Activated CD4-positive, alpha-beta T cell treated with anti-CD3 and anti-CD28 coated beads for 1 hour (primary cell): ENCODE results near the gene DIP2A.
"Not testable (repeated sequence)": the region's sequence is repeated elsewhere in the genome, so short reads cannot be mapped to it uniquely, and the experiment has no call there.

Experiments used
- DNase-seq: peaks from one replicate; pipeline ENCODE4 v3.0.0-alpha.2; 2020

DIP2A gene

DNA sequence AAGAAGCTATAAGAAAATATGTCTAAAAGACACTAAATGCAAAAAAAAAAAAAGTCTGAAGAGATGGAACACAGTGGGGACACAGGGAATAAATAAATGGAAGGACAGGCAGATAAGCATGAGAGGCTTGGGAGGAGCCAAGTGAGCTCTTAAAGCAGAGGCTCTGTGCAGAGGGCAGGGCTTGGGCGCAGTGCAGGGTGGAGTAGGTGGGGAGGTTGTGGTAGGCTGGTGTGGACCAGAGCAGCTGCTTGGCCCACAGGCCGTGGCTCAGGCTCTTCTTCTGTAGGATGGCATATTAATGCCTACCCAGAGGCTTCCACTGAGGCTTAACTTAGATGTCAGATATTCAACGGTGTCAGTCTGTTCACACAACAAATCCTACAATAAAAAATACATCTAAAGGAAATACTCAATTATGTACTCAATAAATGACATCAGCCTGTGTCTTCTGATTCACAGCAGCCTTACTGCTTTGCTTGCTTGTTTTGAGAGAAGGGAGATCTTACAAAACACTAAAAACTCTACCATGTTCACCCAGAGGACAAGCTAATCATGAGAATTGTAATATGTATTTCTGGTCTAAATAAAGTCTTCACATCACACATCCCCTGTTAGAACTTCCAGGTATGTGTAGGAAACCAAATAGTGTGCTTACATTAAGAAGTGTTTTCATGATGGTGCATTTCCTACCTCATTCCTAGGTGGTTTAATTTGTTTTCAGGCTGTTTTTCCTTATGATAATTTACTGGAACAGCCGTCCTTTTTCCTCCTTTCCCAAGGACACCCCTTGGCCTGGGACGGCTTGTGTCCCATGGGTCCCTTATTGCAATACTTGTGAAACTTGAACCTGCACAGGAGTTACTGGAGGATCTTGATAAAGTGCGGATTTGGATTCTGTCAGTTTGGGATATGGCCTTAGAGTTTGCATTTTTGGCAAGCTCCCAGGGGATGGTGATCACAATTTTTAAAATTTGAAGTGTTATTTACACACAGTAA lies 24.9 kb downstream of the DIP2A start:
- no peak for DNase-seq

DNA sequence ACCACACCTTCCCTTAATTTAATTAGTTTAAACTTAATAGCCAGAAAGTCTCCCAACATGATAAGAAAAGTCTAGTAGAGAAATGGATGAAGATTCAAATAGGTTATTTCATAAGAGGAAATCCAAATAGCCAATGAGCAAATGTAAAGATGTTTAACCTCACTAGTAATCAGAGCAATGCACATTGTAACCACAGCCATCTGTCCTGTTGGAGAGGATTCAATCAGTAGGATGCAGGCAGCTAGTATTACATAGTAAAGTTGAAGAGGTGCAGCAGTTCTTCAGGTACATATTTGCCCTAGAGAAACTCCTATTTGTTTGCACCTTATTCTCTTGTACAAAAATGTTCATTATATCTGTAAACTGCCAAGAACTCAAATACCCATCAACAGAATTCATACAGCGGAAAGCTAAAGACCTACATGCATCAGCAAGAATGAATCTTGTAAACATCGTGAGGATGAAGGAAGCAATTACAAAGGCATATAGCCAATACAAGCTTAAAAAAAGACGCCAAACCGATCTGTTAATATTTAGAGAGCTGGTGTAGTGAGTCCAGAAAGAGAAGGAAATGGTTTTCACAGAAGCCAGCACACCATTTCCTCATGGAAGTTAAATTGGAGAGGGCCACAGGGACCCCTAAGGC lies 27.9 kb downstream of the DIP2A start:
- no peak for DNase-seq

DNA sequence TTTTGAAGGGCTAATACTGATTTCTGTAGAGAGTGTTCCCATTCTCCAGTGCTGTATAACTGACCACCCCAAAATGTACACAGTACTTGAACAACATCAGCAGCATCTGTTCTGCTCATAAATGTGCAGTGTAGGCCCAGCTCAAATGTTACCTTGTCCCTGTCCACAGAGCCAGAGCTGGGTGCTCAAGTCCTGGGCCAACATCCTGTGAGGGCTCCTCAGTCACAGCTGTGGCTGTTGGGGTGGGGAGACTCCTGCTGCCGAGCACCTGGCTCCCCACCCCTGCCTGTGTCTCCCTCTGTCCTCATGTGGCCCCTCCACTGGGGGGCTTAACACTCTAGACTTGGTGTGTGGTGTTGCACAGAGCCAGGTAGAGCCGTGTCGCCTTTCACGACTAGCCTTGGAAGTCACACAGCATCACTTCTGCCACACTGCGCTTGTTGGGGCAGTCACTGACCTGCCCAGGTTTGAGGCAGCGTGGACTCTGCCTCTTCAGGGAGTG lies 30.5 kb downstream of the DIP2A start:
- DNase-seq: no peak

DNA sequence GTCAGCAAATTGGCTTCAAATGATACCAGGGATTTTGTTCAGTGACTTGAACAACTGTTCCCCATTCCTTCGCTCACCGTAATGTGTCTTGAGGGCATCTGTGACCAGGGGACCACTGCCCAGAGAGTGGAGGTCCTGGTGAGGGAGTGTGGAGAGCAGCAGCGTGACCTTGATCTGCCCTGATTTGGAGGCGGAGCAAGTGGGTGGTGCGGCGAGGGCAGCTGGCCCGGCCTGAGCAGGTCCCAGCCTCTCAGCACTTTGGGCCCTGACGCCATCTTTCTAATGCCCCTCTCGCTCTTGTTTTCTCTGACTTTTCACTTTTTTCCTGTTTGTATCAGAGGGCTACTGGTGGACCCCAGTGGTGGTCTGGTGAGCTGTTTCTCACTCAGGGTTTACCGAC lies 31.1 kb downstream of the DIP2A start:
- no peak for DNase-seq

DNA sequence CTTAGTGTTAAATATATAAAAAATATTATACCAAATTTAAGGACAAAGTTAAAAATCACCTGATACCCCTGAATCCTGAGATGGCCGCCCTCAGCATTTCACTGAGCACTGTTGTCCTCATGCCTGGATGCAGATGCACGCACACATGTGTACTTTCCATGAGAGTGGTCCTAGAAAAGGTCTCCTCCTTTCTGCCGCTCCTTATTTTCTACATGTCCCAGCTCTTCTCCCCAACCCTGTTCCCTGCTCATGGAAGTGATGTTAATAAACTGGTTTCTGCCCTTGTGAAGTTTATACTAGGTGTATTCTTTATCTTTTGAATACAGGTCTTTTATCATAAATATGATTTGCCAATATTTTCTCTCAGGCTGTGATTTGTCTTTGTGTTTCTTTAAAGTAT lies 32.9 kb downstream of the DIP2A start:
- no peak for DNase-seq

DNA sequence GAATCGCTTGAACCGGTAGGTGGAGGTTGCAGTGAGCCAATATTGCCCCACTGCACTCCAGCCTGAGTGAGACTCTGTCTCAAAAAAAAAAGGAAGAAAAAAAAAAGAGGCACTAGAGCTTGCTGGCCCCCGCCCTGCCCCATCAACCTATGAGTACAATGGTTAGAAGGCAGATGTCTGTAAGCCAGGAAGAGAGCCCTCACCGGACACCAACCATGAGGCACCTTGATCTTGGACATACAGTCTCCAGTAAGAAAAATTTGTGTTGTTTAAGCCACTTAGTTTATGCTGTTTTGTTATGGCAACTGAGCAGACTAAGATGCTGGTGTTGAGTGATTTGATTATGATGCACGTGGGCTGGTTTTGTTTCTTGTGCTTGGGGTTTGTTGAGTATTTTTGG lies 34.2 kb downstream of the DIP2A start:
- DNase-seq: no peak

DNA sequence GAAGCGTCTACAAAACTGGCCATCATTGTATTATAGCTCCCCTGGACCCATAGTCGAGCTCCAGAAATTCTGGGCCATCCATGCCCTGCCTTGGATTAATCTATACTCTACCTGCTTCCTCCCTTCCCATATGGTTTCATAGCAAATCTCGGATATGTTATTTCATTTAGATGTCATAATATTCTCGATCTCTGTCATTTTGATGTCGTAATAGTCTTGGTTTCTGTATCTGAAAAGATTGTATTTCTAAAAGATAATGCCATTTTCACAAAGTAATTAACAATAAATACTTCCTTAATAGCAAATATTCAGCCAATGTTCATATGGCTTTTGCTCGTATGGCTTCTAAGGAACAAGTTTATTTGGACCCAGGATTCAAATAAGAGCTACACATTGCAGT lies 35.1 kb downstream of the DIP2A start:
- no peak for DNase-seq

DNA sequence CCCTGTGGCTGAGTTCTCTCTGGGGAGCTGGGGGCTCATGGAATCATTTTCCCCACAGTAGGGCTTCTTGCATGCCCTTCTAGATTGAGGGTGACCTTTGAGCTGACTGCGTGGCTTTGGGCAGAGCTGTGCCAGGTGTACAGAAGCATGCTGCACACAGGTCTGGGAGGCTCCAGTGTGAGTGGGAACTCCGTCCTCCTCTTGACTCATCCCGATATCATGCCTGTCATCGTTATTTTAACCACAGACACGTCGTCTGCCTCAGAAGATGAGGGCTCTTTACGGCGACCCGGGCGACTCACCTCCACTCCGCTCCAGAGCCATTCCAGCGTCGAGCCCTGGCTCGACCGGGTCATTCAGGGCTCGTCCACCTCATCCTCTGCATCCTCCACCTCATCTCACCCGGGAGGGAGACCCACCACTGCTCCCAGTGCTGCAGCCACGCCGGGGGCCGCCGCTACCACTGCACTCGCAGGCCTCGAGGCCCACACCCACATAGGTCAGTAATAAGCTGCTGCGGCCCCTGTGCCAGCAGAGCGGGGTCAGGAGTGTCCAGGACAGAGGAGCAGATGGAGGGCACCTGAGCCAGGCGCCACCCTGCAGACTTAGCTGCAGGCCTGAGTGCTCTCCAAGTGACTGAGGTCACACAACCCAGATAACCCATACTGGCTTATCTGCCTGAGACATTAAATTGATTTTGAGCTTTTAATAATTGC lies 39.8 kb downstream of the DIP2A start:
- DNase-seq: no peak

DNA sequence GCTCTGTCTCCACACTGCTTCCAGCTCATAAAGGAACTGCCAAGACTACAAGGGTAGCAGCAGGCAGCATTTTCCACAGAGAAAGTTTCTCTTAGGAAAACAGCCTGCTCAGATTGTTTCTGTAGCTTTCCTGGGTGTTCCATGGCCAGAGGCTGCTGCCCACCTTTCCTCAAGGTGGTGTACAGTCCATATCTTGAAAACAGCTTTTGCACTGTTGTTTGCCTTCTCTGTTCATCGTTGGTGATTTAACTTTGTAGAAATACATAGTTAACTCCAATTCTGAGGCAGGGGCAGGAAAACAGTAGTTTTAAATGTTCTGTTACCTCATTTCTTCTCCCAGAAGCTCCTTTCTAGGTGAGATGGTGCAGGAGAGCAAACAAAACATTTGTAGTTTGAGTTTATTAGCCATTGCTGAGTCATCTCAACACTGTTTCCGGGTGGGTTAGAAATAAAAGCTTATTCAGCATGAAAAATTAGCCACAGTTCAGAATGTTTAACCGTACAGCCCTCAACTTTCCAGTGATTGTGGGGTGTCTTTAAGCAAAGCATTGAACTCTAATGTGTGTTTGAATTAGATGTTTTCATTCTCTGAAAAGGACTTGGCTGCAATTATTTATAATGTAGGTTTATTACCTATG lies 41.7 kb downstream of the DIP2A start:
- DNase-seq: no peak

DNA sequence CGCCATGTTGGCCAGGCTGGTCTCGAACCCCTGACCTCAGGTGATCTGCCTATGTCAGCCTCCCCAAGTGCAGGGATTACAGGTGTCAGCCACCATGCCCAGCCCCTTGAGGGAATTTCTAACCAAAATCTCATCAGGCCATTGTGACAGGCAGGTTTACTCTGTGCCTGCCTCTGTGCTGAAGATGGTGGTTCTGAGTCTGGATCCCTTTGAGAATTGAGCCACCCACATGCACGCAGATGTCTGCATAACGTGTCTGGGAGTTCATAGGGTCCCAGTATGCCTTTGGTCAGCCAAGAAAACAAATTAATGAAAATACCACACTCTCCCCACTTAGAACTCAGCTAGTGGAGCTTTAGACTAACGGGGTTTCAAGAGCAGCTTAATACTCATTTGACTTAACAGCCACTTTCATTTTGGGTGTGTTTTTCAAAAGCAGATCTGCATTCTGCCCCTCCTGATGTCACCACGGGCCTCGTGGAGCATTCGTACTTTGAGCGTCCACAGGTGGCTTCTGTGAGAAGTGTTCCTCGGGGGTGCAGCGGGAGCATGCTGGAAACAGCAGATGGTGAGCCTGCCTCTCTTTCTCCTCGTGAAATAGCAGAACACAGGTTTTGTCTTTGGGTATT lies 45.3 kb downstream of the DIP2A start:
- DNase-seq: no peak

DNA sequence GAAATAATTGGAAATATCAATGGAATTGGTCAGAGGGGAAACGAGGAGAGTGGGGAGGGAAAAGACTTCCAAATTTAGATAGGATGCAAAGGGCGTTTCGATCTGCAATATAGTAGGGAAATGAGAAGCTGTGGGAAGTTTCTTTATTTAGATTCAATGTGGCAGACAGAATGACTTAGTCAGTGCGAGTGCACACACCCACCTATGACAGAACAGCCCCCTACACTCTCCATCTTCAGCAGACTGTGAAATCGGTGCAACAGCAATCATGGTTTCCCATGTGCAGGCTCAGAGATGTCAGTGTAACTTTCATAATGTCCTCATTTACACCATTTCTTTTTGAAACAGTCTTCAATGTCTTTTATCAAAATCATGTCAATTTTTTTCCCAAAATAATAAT lies 46.0 kb downstream of the DIP2A start:
- DNase-seq: no peak

DNA sequence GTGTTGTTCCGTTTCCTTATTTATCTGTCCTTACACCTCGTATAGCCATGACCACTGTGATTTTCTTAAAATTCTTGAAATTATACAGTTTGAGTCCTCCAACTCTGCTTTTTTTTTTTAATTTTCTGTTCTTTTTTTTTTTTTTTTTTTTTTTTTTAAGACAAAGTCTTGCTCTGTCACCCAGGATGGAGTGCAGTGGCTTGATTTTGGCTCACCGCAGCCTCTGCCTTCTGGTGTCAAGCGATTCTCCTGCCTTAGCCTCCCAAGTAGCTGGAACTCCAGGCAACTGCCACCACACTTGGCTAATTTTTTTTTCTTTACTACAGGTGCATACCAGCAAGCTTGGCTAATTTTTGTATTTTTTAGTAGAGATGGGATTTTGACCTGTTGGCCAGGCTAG lies 48.9 kb downstream of the DIP2A start:
- no peak for DNase-seq

DNA sequence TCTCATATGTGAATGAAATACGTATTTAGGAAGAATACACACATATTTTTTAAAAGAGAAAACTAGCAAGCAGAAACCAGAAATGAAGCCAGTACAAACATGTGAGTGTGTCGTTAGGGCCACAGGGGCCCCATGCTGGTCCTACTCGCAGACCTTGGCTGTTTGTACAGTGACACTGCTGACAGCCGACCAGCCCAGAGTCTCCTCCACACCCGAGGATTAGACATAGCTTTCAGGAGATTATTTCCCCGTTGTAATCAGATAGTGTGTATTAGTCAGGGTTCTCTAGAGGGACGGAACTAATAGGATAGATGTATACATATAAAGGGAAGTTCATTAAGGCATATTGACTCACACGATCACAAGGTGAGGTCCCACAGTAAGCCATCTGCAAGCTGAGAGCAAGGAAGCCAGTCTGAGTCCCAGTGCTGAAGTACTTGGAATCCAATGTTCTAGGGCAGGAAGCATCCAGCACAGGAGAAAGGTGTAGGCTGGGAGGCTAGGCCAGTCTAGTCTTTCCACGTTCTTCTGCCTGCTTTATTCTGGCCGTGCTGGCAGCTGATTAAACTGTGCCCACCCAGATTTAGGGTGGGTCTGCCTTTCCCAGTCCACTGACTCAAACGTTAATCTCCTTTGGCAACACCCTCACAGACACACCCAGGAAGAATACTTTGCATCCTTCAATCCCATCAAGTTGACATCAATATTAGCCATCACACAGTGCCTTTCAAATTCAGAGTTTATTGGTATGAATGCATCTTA lies 51.2 kb downstream of the DIP2A start:
- no peak for DNase-seq

DNA sequence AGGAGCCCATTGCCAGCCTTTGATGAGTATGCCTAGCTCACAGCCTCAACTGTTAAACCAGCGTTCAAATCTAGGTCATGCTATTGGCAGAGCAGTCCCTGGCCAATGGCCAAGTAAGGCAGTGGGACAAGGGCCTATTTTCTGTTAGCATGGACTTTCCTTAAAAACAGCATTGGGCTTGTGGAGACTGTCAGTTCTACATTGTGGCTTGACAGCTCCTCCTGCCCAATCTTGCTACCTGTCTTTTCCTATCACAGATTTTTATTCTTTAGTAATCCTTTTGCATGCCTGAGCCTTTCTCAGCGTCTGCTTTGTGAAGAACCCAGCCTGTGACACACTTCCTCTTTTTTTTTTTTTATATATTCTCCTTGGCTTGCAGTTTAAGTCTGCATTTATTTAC lies 56.4 kb downstream of the DIP2A start:
- no peak for DNase-seq

DNA sequence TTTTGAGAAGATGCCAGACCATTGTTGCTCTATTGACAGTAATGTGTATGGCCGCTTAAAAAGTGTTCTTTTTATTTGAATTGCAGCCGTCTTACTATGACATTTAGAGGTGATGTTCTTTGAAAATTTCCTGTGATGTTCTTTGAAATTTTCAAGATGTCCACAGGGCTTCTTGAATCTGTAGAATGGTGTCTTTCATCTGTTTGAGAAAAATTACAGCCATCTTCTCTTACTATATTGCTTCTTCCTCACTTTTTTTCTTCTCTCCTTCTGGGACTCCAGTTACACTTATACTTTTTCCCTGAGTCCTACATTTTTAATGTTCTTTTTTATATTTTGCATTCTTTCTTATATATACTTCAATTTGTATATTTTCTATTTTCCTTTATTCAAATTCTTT lies 57.4 kb downstream of the DIP2A start:
- DNase-seq: no peak

DNA sequence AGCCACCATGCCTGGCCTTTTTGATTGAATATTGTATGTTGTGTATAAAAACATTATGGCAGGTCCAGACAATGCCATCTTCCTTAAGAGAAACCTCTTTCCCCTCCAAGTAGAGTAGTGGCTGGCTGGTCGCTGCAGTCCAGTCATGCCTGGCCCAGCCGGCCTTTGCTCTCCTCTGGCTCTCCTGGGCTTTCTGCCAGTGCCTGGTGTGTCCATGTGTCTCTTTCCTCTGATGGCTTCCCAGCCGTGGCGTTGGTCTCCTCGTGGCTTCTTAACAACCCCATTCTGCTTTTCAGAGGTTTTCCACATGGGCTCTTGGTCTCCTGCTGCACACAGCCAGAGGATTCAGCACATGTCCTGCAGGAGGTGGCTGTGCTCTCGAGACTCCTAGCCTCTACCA lies 58.7 kb downstream of the DIP2A start:
- no peak for DNase-seq

DNA sequence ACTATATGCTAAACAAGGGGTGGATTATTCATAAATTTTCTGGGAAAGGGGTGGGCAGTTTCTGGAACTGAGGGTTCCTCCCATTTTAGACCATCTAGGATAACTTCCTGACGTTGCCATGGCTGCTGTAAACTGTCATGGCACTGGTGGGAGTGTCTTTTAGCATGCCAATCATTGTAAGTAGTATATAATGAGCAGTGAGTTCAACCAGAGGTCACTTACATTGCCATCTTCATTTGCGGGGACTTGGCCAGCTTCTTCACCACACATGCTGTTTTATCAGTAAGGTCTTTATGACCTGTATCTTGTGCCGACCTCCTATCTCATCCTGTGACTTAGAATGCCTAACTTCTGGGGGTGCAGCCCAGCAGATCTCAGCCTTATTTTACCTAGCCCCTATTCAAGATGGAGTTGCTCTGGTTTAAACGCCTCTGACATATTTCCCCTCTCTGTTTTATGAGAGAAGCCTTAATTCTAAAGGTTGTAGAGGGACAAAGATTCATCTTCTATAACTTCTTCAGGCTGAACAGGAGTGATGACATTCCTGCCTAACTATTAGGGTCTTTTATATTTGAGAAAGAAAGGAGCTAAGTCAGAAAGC lies 60.4 kb downstream of the DIP2A start:
- no peak for DNase-seq

DNA sequence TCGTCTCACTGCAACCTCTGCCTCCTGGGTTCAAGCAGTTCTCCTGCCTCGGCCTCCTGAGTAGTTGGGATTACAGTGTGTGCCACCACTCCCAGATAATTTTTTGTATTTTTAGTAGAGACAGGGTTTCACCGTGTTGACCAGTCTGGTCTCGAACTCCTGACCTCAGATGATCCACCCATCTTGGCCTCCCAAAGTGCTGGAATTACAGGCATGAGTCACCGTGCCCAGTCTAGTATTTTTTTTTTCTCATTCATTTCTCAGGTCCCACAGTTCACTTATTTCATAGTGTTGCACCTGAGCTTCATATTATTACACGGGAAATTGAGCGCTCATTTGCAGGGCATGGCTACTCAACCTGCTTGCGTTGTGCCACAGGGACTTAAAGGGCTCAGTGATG lies 68.7 kb downstream of the DIP2A start:
- DNase-seq: not testable (repeated sequence)

DNA sequence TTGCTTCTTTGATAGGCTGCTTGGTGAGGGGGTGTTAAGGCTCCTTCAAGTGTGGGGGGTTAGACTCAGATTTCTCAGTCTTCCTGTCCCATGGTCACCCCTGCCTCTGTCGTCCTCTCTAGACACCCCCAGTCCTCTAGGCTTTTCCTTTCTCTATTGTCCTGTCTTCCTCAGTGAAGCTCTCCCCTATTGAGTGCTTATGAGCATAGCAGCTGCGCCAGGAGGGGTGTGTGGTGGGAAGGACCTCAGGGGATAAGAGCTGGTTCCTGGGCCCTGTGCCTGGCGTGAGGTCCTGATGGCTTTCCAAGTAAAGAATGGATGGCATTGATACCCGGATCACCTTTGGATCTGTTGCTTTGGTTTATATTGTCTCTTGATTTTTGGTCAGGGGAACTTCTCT lies 69.1 kb downstream of the DIP2A start:
- no peak for DNase-seq

DNA sequence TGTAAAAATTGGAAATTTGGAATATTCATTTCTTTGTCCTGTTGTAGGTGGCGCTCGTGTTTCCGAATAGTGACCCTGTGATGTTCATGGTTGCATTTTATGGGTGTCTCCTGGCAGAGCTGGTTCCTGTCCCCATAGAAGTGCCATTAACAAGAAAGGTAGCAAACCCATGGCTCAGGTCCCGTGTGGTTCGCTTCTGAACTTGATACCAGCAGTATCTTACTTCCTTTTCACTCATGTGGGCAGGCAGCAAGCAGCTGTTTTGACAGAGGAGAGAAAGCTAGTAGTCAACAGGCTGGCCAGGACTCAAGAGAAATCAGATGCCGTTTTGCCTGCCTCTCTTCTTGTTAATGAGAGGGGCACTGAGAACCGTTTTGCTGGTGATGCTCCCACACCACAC lies 73.4 kb downstream of the DIP2A start:
- no peak for DNase-seq

DNA sequence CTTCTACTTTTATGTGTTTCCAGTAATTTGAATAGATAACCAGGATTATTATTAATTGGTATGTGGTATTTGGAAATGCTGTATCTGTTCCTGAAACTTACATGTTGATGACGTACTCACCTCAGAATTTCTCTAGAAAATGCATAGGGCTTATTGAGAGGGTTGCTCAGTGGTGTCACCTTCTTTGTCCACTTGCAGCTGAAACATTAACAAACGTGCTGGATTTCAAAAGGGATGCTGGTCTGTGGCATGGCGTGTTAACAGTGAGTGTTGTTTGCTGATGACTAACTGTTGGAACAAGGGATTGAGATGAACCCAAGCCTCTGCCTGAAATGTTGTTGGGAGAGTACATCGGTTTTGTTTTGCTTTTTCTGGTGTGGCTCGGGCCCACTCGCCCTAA lies 78.3 kb downstream of the DIP2A start:
- no peak for DNase-seq
